GM21723 (cell line): Measurements from ENCODE around the gene FOXN3.

Experiments used
- ATAC-seq: cut with Tn5 transposase; IDR thresholded peaks from one replicate; pipeline ENCODE4 v1.9.1; 2021; ENCODE audit warnings: mild to moderate bottlenecking, moderate library complexity; ENCODE audit not compliant: unreplicated experiment

Gene FOXN3, protein sequence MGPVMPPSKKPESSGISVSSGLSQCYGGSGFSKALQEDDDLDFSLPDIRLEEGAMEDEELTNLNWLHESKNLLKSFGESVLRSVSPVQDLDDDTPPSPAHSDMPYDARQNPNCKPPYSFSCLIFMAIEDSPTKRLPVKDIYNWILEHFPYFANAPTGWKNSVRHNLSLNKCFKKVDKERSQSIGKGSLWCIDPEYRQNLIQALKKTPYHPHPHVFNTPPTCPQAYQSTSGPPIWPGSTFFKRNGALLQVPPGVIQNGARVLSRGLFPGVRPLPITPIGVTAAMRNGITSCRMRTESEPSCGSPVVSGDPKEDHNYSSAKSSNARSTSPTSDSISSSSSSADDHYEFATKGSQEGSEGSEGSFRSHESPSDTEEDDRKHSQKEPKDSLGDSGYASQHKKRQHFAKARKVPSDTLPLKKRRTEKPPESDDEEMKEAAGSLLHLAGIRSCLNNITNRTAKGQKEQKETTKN

DNA sequence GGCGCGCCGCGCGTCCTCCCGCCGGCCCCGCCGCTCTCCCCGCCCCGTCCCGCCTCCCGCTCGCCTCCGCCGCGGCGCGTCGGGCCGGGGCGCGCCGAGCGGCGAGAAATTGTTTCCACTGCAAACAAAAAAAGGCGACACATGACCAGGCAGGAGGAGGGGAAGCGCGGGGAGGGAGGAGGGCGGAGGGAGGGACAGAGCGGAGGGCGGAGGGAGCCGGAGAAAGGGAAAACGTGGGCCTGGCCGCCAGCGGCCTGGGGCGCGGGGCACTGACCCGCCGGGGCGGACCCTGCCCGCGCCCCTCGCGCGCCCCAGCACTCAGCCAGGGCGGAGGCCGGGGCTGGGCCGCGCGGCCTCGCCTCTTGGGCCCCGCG lies at the start of gene FOXN3:
Gene FOXN3, minus strand, starts transcription at position 143 of the 374 bp plus-strand sequence. CDS start 4,757 bp downstream, outside the sequence.
- ATAC-seq, result peak; percentile 52

DNA sequence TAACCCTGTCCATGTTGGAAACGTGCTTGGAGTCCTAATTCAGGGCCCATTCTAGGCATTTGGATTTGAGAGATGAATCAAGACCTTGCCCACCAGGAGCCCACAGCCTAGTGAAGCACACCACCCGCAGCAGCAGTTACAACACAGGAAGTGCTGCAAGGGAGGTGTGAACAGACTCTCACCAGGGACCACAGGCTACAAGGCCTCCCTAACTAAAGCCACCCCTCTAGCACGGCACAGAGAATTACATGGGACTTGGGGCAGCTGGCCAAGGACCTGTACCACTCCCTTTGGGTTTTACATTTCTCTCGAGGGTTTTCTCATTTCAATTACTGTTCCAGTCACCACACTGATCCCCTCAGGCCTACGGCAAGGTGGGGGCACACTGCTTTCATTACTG lies 49.5 kb upstream of the FOXN3 start:
- no peak for ATAC-seq

DNA sequence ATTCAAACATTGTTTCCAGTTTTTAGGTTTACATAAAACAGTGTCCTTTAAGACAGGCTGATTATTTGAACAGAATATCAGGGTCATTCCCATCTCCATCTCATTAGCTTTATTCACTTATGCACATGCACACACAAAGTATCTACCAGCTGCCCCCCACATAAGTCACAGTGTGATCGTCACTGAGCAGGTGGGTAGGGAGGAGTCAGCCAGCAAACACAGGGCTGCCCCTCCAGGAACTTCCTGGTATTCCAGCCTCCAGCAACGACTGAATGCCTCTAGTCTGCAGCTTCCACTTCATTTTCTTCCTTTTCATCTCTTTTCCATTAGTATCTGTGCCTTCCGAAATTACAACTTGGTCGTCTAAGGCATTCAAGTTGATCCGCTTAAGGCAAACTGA lies 48.8 kb upstream of the FOXN3 start:
- no peak for ATAC-seq

DNA sequence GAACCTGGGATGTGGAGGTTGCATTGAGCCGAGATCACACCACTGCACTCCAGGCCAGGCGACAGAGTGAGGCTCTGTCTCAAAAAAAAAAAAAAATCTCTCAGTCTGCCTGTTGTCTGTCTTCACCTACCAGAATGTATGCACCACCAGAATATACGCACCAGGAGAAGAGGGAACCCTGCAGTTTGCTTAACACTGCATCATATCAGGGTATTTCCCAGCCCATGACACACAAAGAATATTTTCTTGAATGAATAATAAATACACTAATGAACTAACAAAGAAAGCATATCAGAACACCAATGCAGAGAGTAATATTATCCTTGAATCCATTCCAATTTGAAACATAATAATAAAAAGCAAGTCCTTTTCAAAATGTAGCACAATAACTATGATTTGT lies 44.2 kb upstream of the FOXN3 start:
- no peak for ATAC-seq

DNA sequence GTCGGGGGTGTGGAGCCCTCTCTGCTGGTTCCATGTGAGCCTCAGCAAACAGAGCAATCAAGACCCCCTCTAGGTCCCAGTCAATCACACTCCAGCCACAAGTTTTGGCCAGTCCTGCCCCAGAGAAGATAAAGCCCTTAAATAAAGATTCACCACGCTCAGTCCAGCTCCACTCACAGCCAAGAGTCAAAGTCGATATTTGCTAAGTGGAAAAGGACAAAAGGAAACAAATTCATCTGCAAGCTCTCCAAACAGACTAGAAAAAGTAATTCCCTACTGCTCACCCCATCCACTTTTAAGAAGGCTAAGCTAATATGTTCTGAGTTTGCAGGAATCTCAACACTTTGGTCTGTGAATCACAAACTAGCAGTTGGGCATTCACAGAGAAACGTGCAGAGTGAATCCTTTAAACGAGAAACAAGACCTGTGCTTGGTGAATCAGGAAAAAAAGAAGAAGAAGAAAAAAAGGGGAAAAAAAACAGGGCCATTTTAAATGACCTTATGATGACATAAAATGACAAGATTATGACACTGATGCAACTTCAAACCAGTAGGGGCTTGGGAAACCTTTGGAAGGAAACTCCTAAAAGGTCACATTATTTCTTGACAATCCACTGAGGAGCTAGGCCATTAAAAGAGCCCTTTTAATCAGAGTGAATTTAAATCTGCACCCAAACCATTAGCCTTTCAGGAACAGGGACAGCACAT lies 41.8 kb upstream of the FOXN3 start:
- ATAC-seq, result no peak

DNA sequence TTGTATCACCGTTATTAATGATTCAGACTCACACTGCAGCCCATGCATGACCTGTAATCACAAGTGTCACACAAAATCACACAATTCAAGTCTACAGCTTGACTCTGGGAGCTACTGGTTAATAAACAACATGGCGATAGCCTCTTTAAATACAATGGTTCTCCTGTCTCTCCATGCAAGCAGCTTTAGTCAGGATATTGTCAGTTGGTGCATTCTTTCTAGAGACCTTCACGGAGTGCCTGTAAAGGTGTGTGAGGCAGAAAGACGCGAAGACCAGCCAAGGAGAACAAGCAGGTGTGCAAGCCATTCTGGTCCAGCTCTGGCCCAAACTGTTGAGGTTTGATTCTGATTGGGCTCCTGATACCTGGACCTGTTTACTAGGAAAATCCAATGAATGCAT lies 40.0 kb upstream of the FOXN3 start:
- ATAC-seq, result no peak

DNA sequence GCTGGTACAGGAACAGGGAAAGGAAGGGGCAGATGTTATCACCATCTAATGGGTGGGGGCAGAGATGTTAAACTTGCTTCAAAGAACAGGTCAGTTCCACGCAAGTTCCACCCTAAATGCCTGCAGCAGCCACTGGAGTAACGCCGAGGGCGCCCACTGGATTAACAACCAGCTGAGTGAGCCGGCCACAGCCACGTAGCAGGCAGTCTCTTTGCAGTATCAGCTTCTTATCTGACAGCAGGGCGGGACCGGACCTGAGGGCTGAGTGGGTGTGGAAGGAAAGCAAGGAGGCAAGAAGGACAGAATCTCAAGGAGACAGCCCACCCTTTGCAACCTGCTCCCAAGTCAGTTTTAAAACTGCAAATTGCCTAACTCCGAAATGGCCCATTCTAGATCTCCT lies 38.4 kb upstream of the FOXN3 start:
- no peak for ATAC-seq

DNA sequence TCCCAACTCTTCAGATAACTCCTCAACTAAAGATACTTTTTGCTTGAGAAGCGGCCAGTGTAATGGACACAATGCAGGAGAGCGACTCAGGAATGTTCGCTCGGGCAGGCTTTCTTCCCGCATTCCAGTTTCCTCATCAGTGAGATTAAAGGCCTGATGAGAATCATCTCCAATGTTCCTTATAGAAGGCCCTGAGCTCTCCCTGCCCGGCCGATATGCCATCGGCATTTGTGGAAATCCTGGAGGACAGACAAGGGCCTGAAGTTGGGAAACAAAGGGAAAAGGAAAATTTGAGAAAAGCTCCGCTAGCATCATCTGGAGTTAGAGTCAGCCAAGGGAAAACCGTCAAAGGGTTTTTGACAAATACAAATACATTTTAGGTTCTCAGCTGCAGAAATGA lies 38.0 kb upstream of the FOXN3 start:
- ATAC-seq, result no peak

DNA sequence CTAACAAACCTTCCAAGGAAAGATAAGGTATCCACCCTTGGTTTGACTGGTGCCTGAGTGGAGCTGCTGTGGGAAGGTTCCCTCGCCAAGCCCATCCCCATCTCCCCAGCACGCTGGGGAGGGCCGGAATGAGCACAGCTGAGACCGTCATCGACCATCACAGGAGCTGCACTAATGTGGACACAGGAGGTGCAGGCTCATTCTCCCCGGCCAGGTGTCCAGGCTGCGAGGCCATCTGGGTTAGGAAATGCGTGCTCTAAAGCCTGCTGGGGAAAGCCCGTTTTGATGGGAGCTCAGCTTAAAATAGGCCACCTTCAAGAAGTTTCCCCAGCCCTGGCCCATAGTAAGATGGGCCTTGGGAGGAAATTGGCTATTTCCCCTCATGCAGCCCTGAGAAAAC lies 35.2 kb upstream of the FOXN3 start:
- no peak for ATAC-seq

DNA sequence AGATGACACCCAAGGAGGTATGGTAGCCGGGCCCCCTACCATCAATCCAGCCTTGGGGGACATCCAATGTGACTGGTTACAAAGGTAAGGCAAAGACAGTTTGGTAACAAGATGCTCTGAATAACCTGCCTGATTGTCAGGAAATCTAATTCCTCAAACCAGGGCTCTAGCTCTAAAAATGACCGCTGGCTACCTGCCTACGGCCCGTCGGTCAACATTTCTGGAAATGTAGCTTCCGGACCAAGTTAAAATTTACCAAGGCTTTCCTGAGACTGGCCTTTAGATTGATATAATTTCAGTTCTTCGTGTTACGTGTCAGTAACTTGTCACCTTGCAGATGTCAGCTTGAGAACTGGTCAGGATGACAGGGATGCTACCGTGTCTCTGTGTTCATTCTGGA lies 34.2 kb upstream of the FOXN3 start:
- ATAC-seq, result no peak

DNA sequence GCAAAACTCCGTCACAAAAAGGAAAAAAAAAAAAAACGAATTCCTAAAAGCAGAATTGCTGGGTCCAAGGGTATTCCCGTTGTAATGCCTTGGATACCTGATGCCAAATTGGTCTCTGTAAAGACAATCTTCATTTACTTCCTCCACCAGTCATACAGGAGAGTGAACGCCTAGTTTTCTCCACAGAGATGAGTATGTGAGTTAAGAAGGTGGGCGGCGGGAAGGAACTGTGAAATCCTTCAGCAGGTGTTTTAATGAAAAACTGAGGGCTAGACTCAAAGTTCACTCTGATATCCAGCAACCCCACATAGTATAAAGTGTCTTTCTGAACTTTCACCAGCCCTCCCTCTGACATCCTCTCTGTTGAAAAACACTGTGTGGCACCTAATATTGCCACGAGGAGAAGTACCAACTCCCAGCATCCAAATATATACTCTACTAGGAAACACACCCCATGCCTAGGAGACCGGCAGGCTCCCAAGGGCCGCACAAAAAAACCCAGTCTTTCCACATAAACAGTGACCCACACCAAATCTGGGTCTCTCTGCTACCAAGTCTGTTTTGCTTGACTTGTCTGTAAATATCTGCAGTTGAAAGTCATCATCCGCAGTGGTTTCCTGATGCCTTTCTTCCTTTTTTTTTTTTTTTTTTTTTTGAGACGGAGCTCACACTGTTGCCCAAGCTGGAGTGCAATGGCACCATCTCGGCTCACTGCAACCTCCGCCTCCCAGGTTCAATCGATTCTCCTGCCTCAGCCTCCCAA lies 30.3 kb upstream of the FOXN3 start:
- ATAC-seq, result no peak

DNA sequence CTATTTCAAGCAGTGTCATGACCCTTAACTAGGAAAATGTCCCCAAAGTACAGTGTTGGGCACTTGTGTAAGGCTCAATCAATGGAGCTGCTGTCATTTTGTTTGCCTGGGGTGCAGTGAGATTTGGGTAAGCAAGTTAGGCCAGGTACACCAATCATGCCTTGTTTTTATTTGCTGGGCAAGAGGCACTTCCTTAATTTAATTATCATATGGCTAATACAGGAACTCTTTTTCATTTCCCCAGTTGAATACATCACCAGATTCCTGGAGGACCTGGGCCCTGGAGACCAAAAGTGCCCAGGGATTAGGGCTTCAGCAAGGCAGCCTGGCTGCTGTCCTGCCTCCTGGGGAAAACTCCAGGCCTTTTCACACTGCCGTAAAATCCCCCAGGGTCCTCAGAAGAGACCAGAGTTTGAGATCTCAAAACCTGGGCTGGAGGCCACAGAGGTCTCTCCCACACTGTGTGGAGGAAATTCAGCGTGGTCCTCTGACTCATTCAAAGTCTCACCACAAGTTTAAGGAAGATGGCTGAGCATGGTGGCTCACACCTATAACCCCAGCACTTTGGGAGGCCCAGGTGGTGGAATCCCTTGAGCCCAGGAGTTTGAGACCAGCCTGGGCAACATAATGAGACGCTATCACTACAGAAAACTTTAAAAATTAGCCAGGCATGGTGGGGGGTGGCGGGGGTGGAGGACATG lies 28.4 kb upstream of the FOXN3 start:
- ATAC-seq, result peak; percentile 40

DNA sequence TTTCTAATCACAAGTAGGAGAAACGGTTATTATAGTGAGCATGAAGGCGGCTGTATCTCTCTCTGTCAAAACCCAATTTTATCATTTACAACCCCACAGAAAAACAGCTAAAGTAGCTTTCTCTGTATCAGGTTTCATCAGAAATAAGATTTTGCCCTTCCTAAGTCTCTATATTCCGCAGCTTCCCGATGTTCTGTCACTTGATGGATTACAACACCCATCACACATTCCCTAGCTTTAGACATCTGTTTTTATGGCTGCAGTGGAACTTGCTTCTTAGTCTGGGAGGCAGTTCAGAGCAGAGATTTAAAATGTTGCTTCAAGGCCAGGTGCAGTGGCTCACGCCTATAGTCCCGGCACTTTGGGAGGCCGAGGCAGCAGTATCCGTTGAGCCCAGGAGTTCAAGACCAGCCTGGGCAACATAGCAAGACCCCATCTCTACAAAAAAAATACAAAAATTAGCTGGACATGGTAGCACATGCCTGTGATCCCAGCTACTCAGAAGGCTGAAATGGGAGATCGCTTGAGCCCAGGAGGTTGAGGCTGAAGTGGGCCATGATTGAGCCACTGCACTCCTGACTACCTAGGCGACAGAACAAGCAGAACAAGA lies 27.6 kb upstream of the FOXN3 start:
- ATAC-seq, result no peak

DNA sequence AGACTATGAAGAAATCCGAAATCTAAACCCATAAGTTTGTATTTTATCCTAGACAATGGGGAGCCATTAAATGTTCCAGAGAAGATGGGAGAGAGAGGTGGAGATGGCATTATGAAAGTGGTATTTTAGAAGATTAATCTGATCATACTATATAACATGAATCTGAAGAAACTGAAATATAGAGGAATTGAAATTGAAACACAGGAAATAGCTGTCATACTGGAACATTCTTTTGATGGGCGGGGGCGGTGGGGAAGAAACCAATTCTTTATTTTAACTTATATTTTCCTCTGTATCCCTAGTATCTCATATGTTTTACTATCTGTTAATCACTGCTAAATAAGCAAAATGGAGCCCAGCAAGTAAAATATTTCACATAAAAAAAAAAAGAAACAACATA lies 27.0 kb upstream of the FOXN3 start:
- no peak for ATAC-seq

DNA sequence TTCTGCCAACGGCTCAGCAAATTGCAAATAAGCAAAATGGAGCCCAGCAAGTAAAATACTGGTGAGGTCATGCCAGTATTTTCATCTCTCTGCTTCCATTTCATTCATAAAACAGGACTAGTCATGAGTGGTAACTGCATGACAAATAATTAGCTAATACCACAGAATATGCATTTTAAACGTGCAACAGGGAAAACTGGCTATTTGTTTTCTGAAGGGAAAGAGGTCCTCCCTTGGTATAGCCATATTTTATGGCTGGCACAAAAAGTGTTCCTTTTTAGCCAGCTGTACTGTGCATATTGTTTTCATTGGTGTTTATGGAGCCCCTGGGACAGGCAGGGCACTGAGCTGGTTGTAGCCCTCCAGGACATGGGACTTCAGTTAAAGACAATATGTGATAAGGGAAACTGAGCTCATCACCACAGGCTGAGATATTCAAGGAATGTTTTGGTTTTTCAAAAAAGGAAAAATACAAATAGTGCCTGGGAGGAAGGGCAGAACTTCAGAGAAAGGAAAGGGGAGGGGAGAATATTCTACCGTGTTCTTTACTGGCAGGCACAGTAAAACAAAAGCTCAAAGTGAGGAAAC lies 26.1 kb upstream of the FOXN3 start:
- ATAC-seq, result no peak

DNA sequence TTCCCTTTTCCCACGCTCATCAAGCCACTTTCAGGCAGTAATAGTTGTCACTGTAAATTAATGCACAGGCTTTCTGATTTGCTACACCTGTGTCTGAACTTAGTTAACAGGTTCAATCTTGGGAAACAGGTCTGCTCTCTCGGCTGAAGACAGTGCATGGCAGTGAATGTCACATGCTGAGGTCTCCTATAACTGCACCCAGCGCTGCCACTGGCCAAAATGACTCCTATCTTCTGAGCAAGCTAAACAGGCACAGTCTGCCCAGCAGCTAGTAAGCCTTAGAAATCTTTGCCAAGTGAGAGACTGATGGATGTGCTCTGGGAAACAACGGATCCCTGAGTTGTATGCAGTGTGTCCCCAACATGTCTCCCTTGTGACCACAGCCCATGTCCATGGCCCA lies 25.2 kb upstream of the FOXN3 start:
- no peak for ATAC-seq

DNA sequence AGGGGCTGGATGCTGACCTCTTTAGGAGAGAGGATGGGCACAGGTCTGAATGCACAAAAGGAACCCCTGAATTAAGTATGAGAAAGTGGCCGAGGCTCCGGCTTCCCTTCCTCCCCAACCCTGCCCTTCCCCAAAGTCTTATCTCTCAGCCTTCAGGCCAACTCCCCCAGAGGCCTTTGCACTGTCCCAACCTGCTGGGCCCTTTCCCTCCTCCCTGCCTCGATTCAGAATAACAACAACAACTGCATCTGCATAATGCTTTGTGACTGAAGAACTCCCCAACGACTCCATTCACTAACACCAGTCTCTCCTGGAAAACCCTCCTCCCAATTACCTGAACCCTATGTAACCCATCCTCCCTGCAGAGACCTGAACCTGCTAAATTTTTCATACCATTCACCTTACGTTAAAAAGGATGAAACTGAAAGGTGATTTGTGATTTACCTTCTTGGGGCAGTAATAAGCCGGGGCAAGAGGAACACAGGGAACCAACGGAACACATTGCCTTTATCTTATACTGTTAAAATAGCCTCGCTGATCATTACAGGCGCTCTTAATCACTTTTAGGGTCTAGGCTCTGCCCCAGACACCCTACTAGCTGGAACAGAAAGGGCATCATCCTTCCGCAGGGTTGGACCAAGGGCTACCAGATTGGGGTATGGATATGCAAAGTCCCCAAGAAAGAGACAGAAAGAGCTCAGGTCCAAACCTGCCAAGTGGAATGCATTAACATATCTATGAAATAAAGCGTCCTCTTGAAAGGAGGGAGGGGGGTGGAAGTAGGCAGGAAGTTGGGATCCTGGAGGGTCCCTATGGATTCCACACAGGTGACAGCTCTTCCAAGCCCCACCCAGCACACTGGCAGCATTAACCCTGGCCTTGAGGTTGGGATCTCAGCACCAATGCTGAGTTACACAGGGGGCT lies 24.2 kb upstream of the FOXN3 start:
- no peak for ATAC-seq

DNA sequence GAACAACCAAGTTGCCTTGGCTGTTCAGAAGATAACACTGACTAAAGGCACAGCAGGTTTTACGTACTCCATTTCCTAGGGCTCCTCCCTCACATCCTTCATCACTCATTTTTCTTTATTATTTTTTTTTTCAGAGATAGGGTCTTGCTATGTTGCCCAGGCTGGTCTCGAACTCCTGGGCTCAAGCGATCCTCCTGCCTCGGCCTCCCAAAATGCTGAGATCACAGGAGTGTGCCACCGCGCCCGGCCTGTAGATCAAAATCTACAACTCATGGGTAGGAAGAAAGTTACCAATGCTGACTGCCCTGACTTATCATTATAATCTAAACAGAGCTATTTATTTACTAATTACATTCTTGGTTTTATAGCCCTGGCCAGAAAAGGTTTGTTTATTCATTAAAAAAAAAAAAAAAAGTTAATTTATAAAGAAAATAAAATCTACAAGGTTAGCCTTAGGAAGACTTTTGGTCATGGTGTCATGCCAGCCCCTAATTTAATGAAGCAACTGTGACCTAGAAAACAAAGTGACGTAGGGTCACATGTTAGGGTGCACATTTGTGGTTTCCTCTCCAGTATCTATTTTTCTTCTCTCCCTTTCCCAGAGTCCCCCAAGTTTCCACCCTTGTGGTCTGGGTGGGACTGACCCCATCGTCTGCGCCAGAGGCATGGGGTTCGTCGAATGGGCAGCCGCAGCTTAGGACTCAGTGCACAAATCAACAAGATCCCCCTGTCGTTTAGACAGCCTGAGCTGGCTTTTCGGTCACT lies 19.0 kb upstream of the FOXN3 start:
- no peak for ATAC-seq
